GM18909 (cell line): Measurements from ENCODE around the gene CSNK1G1.
"Not testable (repeated sequence)": the region's sequence is repeated elsewhere in the genome, so short reads cannot be mapped to it uniquely, and the experiment has no call there.

ENCODE experiments used
- ATAC-seq: cut with Tn5 transposase; IDR thresholded peaks from one replicate; pipeline ENCODE4 v1.9.1; 2021; ENCODE audit warnings: mild to moderate bottlenecking; ENCODE audit not compliant: unreplicated experiment, poor library complexity

Gene CSNK1G1

GRCh38 chr15:64247906-64248541, 107.9 kb downstream of the CSNK1G1 start:
- peak; percentile 79 for ATAC-seq

GRCh38 chr15:64247535-64247905, 108.5 kb downstream of the CSNK1G1 start:
- no peak for ATAC-seq

- ATAC-seq, result peak; percentile 86
Observed at GRCh38 chr15:64246364-64247189, 109.4 kb downstream of the CSNK1G1 start.

GRCh38 chr15:64245405-64245804, 110.6 kb downstream of the CSNK1G1 start:
- no peak for ATAC-seq

GRCh38 chr15:64237677-64238076, 118.3 kb downstream of the CSNK1G1 start:
- peak; percentile 47 for ATAC-seq

GRCh38 chr15:64236156-64236894, 119.6 kb downstream of the CSNK1G1 start:
- ATAC-seq, result no peak

- ATAC-seq, result no peak
Observed at GRCh38 chr15:64235552-64235951, 120.4 kb downstream of the CSNK1G1 start.

- ATAC-seq, result no peak
Observed at GRCh38 chr15:64233299-64233698, 122.7 kb downstream of the CSNK1G1 start.

- no peak for ATAC-seq
Observed at GRCh38 chr15:64232400-64232799, 123.6 kb downstream of the CSNK1G1 start.

- no peak for ATAC-seq
Observed at GRCh38 chr15:64229129-64229724, 126.7 kb downstream of the CSNK1G1 start.

- ATAC-seq, result no peak
Observed at GRCh38 chr15:64225804-64226203, 130.2 kb downstream of the CSNK1G1 start.

GRCh38 chr15:64224511-64224910, 131.5 kb downstream of the CSNK1G1 start:
- ATAC-seq, result no peak

GRCh38 chr15:64223882-64224281, 132.1 kb downstream of the CSNK1G1 start:
- no peak for ATAC-seq

- ATAC-seq, result no peak
Observed at GRCh38 chr15:64222573-64223366, 133.2 kb downstream of the CSNK1G1 start.

- ATAC-seq, result not testable (repeated sequence)
Observed at GRCh38 chr15:64221911-64222310, 134.1 kb downstream of the CSNK1G1 start.

GRCh38 chr15:64217429-64217750, 138.6 kb downstream of the CSNK1G1 start:
- not testable (repeated sequence) for ATAC-seq

GRCh38 chr15:64216730-64217428, 139.1 kb downstream of the CSNK1G1 start:
- ATAC-seq, result no peak

- ATAC-seq, result no peak
Observed at GRCh38 chr15:64216196-64216595, 139.8 kb downstream of the CSNK1G1 start.

GRCh38 chr15:64213646-64214045, 142.3 kb downstream of the CSNK1G1 start:
- no peak for ATAC-seq
